NCI-H1092 (cell line): ENCODE results near the gene ADAR.

Experiments used
- DNase-seq: peaks from one replicate; lab custom pipeline; 2025; lab: John Stamatoyannopoulos, UW

The ADAR gene

GRCh38 chr1:154557248-154557938 is 50.6 kb downstream of the ADAR start:
- no peak for DNase-seq

DNA sequence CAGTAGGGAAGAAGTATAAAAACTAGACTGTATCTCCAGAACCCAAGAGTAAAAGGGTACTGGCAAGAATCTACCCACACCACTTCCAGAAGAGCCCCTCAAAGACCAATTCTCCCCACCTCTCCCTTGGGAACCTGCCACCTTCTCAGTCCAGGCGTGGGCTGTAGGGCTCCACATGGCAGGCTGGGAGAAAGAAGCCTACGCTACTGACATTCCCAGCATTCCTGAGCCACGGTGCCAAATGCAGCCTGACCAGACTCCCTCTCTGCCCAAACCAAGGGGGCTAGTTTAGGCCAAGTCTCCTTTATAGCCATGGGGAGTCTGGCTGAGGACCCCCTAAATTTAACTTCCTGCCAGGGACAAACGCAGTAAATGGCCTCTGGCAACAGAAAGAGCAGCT is 51.6 kb downstream of the ADAR start:
- DNase-seq, result no peak

DNA sequence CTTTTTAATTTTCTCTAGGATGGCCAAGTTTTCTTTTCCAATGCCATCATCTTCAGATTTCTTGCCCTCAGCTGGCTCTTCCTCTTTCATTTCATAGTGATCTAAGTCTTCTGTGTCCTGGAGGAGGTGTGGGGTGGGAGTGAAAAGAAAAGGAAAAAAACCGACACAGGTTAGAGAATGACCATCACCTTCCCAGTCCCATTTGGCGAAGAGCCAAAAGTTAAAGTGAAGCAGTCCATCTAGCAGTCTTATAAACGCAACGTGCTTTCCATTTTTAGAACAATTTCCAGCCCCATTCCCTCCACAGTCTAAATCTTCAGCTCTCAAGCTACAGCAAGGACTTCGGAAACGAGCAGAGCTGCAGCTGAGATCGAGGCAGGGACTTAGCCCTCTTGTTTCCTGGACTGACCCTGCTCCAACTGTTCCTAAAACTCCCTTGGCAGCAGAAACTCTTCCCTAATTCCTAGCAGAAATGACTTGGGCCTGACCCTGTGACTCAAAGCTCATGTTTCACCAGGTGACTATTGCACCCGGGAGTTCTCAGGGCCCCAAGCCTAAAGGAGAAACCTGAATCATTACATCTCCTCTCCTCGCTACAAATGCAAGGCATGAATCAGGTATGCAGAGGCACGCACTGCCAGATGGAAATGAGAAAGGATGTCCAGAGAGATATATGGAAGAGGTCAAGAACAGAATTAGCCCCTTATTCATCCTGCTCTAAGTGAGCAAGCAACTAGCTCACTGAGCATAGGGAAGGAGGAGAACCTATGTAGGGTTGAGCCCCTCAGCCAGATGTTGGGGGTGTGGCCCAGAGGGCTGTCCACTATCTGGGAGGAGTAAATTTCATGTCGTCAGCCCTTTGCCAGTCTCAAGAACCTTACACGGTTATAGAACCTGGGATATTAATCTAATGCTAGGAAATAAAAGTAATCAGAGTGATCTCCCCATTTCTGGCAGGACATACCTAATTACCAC is 54.6 kb downstream of the ADAR start:
- no peak for DNase-seq

GRCh38 chr1:154552036-154552435 is 56.0 kb downstream of the ADAR start:
- no peak for DNase-seq

DNA sequence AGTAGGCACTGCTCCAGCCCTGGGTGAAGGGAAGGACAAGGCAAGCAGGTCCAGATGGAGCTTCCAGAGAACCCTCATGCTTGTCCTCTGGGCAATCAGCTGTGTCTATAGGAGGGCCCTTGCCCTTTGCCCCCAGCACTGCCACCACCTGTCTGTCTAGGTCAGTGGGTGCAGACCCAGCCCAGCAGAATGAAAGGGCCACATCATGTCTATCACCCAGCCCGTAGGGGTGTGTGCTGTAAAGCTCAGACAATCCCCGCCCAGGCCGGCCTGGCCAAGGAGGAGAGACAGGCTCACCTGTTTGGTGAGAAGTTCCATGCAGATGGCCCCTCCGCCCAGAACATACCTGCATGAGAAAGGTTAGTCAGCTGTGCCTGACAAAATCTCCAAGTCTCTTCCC is 56.5 kb downstream of the ADAR start:
- DNase-seq, result no peak

DNA sequence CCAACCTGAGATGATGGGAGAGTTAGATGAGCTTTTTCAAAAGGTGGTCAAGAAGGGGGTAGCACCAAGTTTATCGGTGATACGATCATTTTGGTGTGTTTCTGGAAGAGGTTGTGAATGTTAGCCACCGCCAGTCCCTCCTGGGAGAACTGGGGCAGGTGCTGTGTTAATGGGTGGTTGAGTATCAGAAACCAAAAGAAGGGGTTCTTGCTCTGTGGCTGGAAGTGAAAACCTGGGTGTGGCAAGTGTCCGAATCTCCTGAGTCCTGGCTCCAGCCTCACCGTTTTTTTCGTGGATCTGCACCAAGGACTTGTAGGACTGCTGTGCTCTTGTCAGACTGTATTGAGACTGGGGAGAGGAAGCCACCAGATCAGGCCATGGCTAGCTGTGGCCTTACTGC is 57.3 kb downstream of the ADAR start:
- no peak for DNase-seq

GRCh38 chr1:154550070-154550469 is 57.9 kb downstream of the ADAR start:
- no peak for DNase-seq

DNA sequence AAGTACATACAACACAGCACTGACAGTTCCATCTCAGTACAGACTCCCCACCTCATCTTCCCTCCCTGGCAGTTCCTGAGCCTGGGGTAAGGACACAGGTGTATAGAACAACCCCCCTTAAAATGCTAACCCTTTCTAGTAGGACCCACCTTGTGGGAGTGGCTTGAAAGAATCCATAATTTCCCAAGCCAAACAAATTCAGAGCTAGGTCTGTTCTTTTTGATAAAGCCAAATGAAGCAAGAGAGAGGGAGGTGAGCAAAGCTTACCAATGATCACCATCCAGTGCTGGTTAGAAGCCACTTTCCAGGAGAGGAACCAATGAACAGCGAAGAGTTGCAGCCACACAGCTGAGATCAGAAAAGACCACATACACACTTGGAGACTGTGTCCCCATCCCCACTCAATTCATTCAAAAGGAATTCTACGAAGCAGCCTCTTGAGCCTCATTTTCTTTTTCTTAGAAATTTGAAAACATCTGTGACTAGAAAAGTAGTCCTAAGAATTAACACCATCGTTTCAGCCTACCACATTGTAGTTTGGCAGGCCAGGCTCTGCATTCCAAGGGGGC is 58.7 kb downstream of the ADAR start:
- DNase-seq, result no peak

- DNase-seq, result no peak
Observed at GRCh38 chr1:154548028-154548427, 60.0 kb downstream of the ADAR start.

- no peak for DNase-seq
Observed at GRCh38 chr1:154547105-154547732, 60.8 kb downstream of the ADAR start.

GRCh38 chr1:154546264-154547063 is 61.5 kb downstream of the ADAR start:
- DNase-seq, result peak; percentile 73

- no peak for DNase-seq
Observed at GRCh38 chr1:154541231-154541630, 66.8 kb downstream of the ADAR start.

DNA sequence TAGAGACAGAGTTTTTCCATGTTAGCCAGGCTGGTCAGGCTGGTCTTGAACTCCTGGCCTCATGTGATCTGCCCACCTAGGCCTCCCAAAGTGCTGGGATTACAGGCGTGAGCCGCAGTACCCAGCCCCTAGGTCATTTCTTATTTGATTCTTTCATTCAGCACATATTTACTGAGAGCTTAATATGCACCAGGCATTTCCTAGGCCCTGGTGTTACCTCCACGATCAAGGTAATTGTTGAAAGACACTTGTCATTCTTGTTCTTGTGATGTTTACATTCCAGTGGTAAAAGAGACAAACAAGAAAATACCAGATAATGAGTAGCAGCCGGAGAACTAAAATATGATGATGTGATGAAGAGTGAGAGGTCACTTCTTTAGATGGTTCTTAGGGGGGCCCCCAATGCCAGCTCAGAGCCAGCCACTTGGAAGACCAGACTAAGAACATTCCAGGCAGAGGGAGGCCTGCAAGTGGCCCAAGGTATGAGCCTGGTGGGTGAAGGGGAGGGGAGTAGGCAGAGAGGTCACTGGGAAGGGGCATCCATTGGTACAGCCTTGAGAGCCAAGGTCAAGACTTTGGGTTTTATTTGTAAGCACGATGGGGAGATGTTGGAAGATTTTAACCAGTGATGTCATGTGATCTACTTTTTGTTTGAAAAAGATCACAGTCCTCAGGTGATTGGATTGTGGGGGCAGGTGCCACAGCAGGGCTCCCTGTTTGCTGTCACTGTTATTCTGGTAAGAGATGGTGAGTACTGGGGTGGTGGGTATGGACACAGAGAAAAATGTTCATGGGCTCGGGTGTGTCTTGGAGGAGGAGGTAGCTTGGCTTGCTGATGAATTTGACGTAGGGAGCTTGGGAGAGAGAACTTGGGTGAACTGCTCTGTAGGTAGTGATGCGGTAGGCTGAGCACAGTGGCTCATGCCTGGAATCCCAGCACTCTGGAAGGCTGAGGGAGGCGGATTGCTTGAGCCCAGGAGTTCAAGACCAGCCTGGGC is 68.2 kb downstream of the ADAR start:
- no peak for DNase-seq

DNA sequence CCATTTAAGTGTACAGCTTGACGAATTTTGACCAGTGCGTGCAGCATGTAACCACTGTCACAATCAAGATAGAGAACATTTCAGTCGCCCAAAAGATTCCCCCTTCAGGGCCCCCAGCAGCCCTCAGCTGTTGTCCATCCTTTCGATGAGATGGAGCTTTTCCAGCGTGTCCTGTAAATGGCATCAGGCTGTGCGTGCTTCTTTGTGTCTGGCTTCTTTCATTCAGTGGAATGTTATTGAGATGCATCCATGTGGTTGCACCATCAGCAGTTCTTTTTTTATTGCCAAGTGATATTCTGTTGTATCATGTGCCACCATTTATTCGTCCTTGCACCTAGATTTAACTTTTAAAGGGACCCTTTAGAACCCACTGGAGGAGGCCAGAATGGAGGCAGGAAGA is 71.4 kb downstream of the ADAR start:
- no peak for DNase-seq

DNA sequence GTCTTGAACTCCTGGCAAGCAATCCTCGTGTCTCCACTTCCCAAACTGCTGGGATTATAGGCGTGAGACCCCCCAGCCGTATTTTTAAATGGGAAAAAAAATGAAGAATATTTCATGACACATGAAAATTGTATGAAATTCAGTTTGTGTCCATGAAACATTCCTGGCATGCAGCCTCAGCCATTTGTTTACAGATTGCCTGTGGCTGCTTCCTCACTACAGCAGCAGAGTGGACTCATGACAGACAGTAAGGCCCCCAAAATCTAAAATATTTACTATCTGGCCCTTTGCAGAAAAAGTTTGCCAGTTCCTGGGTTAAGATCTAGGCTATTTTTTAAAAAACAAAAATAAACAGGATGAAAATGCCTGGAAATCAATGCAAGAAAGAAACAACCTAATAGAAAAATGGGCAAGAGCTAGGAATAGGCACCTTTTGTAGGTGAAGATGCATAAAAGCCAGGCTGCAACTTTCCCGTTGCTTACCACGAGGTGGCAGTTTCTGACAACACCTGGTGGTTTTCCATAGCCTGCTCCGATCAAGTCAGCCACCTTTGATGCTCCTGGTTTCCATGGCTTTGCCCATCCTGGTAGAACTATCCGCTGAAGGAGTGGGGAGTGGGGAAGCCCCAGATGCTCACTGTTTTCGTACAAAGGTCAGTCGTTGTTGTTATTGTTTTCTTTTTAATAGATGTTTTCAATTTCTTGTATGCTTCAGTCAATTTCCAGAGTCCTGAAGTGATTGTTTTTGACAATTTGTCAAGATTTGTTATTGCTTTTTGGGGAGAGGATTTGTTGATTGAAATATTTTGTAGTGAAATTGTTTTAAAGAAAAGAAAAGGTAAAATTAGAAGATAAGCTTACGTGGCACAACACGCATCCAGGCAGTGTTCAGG is 73.8 kb downstream of the ADAR start:
- peak; percentile 55 for DNase-seq
